NCI-H446 treated with DMSO at 0.1 percent for 48 hours (cell line): ENCODE results near the gene BPIFB6.

Experiments used
- DNase-seq: peaks from one replicate; lab custom pipeline; 2025; lab: John Stamatoyannopoulos, UW

BPIFB6 gene

GRCh38 chr20:33031531-33031930 is at the start of gene BPIFB6:
TSS of gene BPIFB6 (plus strand) at chr20:33031648. CDS start at chr20:33031648, 0 bp downstream.
- no peak for DNase-seq

GRCh38 chr20:32982617-32983458 is 48.6 kb upstream of the BPIFB6 start:
- peak; percentile 13 for DNase-seq

- DNase-seq, result no peak
Measured at GRCh38 chr20:32983459-32984112, 47.9 kb upstream of the BPIFB6 start.

GRCh38 chr20:32984196-32984595 is 47.3 kb upstream of the BPIFB6 start:
- DNase-seq, result no peak

GRCh38 chr20:32984631-32985354 is 46.7 kb upstream of the BPIFB6 start:
- no peak for DNase-seq

GRCh38 chr20:32985596-32985995 is 45.9 kb upstream of the BPIFB6 start:
- no peak for DNase-seq

- no peak for DNase-seq
Measured at GRCh38 chr20:32986331-32986966, 45.0 kb upstream of the BPIFB6 start.

- DNase-seq, result no peak
Measured at GRCh38 chr20:32987044-32987825, 44.2 kb upstream of the BPIFB6 start.

GRCh38 chr20:32988008-32988407 is 43.4 kb upstream of the BPIFB6 start:
- DNase-seq, result no peak

GRCh38 chr20:32989507-32990283 is 41.8 kb upstream of the BPIFB6 start:
- DNase-seq, result no peak

- DNase-seq, result no peak
Measured at GRCh38 chr20:32990426-32990825, 41.0 kb upstream of the BPIFB6 start.

GRCh38 chr20:32991383-32991782 is 40.1 kb upstream of the BPIFB6 start:
- DNase-seq, result no peak

GRCh38 chr20:32991792-32992641 is 39.4 kb upstream of the BPIFB6 start:
- no peak for DNase-seq

GRCh38 chr20:32993496-32994050 is 37.9 kb upstream of the BPIFB6 start:
- DNase-seq, result no peak

GRCh38 chr20:32995802-32996201 is 35.6 kb upstream of the BPIFB6 start:
- no peak for DNase-seq

- no peak for DNase-seq
Measured at GRCh38 chr20:32997431-32997830, 34.0 kb upstream of the BPIFB6 start.

GRCh38 chr20:32999603-33000250 is 31.7 kb upstream of the BPIFB6 start:
- no peak for DNase-seq

- no peak for DNase-seq
Measured at GRCh38 chr20:33000802-33001466, 30.5 kb upstream of the BPIFB6 start.
